IMR-90 (cell line): ENCODE results near the gene ZNF282. TPM values are rescaled to one million over a fixed set of nuclear protein-coding genes. Genes with fewer than 3 reads are reported as not detected.

ENCODE experiments used
- ATAC-seq: fragments of 200-7000 bp; cut with Tn5 transposase; 2 replicates; pipeline ENCODE4 v1.9.1; 2020; ENCODE audit warnings: low read depth, mild to moderate bottlenecking, moderate library complexity
- BruUV-seq: library from RNA; stranded (reverse); fragments of 400-500 nt; replicated peaks from 2 replicates; lab custom pipeline; 2021; lab: Mats Ljungman, UMichigan
- CTCF ChIA-PET: fragments of 300-600 bp; formaldehyde crosslinking; extraction: SDS; loops from one replicate; lab custom pipeline; 2021; ENCODE audit warnings: antibody characterized with exemption; lab: Yijun Ruan, JAX
- POLR2A ChIA-PET: fragments of 300-600 bp; sonication (Branson Sonifier 250); formaldehyde crosslinking; loops from one replicate; lab custom pipeline; 2022; ENCODE audit warnings: antibody characterized with exemption; ENCODE audit not compliant: unreplicated experiment; lab: Charles Lee
- DNase-seq: peaks from one replicate; pipeline ENCODE4 v3.0.0; 2013
- H2AFZ ChIP-seq: replicated peaks from 2 replicates; pipeline ENCODE3; 2013; ENCODE audit warnings: low read length, mild to moderate bottlenecking; ENCODE audit not compliant: poor library complexity
- H2AK5ac ChIP-seq: 2 replicates; pipeline ENCODE4 v1.6.1; 2013; ENCODE audit warnings: low read depth, low read length, inconsistent platforms
- H2AK9ac ChIP-seq: replicated peaks from 2 replicates; pipeline ENCODE3; 2013; ENCODE audit warnings: mild to moderate bottlenecking, low read depth, low read length, moderate library complexity; ENCODE audit not compliant: poor library complexity
- H2BK120ac ChIP-seq: 2 replicates; pipeline ENCODE4 v1.6.1; 2013; ENCODE audit warnings: low read depth, low read length, inconsistent platforms
- H2BK15ac ChIP-seq: 3 replicates; pipeline ENCODE4 v1.6.1; 2013; ENCODE audit warnings: low read depth, low read length, inconsistent platforms
- H2BK20ac ChIP-seq: 2 replicates; pipeline ENCODE4 v1.6.1; 2013; ENCODE audit warnings: low read depth, mild to moderate bottlenecking, inconsistent platforms, low read length, moderate library complexity
- H2BK5ac ChIP-seq: 2 replicates; pipeline ENCODE4 v1.6.1; 2013; ENCODE audit warnings: mild to moderate bottlenecking, low read depth, low read length, inconsistent platforms; ENCODE audit not compliant: poor library complexity, severe bottlenecking
- H3K14ac ChIP-seq: replicated peaks from 2 replicates; pipeline ENCODE4 v1.6.1; 2013; ENCODE audit warnings: low read depth, low read length, inconsistent platforms
- H3K18ac ChIP-seq: 2 replicates; pipeline ENCODE4 v1.6.1; 2013; ENCODE audit warnings: low read depth, low read length, control low read depth
- H3K23ac ChIP-seq: 2 replicates; pipeline ENCODE4 v1.6.1; 2013; ENCODE audit warnings: low read depth, low read length, inconsistent platforms
- H3K27ac ChIP-seq: 2 replicates; pipeline ENCODE4 v1.5.1; 2013; ENCODE audit warnings: mild to moderate bottlenecking, control low read depth, low read length; ENCODE audit not compliant: insufficient read depth
- H3K27me3 ChIP-seq: 2 replicates; pipeline ENCODE4 v1.6.1; 2013; ENCODE audit warnings: low read length; ENCODE audit not compliant: control insufficient read depth, insufficient read depth
- H3K36me3 ChIP-seq: 2 replicates; pipeline ENCODE4 v1.6.1; 2013; ENCODE audit warnings: low read length, mixed read lengths; ENCODE audit not compliant: control insufficient read depth, insufficient read depth
- H3K4ac ChIP-seq: 2 replicates; pipeline ENCODE4 v1.6.1; 2013; ENCODE audit warnings: low read depth, low read length, inconsistent platforms
- H3K4me1 ChIP-seq: 2 replicates; pipeline ENCODE4 v1.6.1; 2013; ENCODE audit warnings: low read length, mixed read lengths; ENCODE audit not compliant: control insufficient read depth, insufficient read depth
- H3K4me2 ChIP-seq: 2 replicates; pipeline ENCODE4 v1.6.1; 2013; ENCODE audit warnings: low read depth, mild to moderate bottlenecking, control low read depth, low read length, moderate library complexity
- H3K4me3 ChIP-seq: 2 replicates; pipeline ENCODE4 v1.5.1; 2013; ENCODE audit warnings: low read depth, mild to moderate bottlenecking, control low read depth, low read length, moderate library complexity; ENCODE audit not compliant: insufficient read depth
- H3K56ac ChIP-seq: 2 replicates; pipeline ENCODE4 v1.6.1; 2013; ENCODE audit warnings: low read length, inconsistent platforms; ENCODE audit not compliant: insufficient read depth; ENCODE audit errors: extremely low read depth
- H3K79me1 ChIP-seq, 2 experiments: 2 replicates each; pipeline ENCODE4 v1.6.1; 2013; ENCODE audit warnings: low read length in 2 of 2, inconsistent platforms in 1 of 2, low read depth in 1 of 2
- H3K9ac ChIP-seq: 2 replicates; pipeline ENCODE4 v1.6.1; 2013; ENCODE audit warnings: low read depth, low read length, control low read depth
- H3K9me1 ChIP-seq: 2 replicates; pipeline ENCODE4 v1.6.1; 2013; ENCODE audit warnings: low read length, inconsistent platforms; ENCODE audit not compliant: insufficient read depth
- H3K9me3 ChIP-seq: 2 replicates; pipeline ENCODE4 v1.6.1; 2013; ENCODE audit warnings: low read length; ENCODE audit not compliant: control insufficient read depth, insufficient read depth
- H4K20me1 ChIP-seq: 2 replicates; pipeline ENCODE4 v1.6.1; 2013; ENCODE audit warnings: low read length, inconsistent platforms; ENCODE audit not compliant: insufficient read depth
- H4K5ac ChIP-seq: 2 replicates; pipeline ENCODE4 v1.6.1; 2013; ENCODE audit warnings: mild to moderate bottlenecking, low read depth, low read length, control low read depth
- H4K8ac ChIP-seq, 2 experiments: 2 replicates each; pipeline ENCODE4 v1.6.1; 2013; ENCODE audit warnings: low read depth in 2 of 2, low read length in 2 of 2, control low read depth in 1 of 2, inconsistent platforms in 1 of 2
- H4K91ac ChIP-seq: 2 replicates; pipeline ENCODE4 v1.6.1; 2013; ENCODE audit warnings: low read depth, low read length, inconsistent platforms; ENCODE audit not compliant: insufficient read depth
- MAZ ChIP-seq: IDR thresholded peaks from 2 replicates; pipeline ENCODE4 v1.6.1; 2012; ENCODE audit warnings: low read depth, mild to moderate bottlenecking, low read length, improper control_type of control experiment, moderate library complexity, borderline replicate concordance
- MXI1 ChIP-seq: IDR thresholded peaks from 2 replicates; pipeline ENCODE4 v1.6.1; 2012; ENCODE audit warnings: low read depth, mild to moderate bottlenecking, low read length, moderate library complexity, borderline replicate concordance
- POLR2A ChIP-seq: IDR thresholded peaks from 2 replicates; pipeline ENCODE4 v1.6.1; 2012; ENCODE audit warnings: mild to moderate bottlenecking, low read depth, low read length
- RFX5 ChIP-seq: IDR thresholded peaks from 2 replicates; pipeline ENCODE4 v1.8.0; 2012; ENCODE audit warnings: low read depth, mild to moderate bottlenecking, low read length, moderate library complexity
- WGBS, 2 experiments: methylation state at CpG; one replicate each; pipeline versions ENCODE4 v1.1.5 to v1.1.7; 2013; ENCODE audit warnings: missing lambda C conversion rate in 2 of 2; ENCODE audit not compliant: insufficient read length in 1 of 2; ENCODE audit errors: extremely low coverage in 2 of 2; 5-methylcytosine and 5-hydroxymethylcytosine counted together
- dilution Hi-C: fragments of 300-500 bp; cut with HindIII; formaldehyde crosslinking; loops from one replicate; pipeline ENCODE4 v1.14.3; 2018; ENCODE audit warnings: low sequenced_read_pairs; ENCODE audit not compliant: unreplicated experiment
- in situ Hi-C: fragments of 300-500 bp; cut with MboI; formaldehyde crosslinking; loops from 3 replicates; pipeline ENCODE4 v1.14.3; 2019; ENCODE audit warnings: low sequenced_read_pairs, inconsistent platforms, mixed read lengths
- intact Hi-C: fragments of 100-400 bp; cut with micrococcal nuclease; formaldehyde crosslinking; loops from 2 replicates; pipeline ENCODE4 v1.10.0; 2022
- polyA plus RNA-seq, 3 experiments: library from polyadenylated mRNA; depleted of rRNA; stranded (reverse); fragments of >200 nt; gene quantifications; 2 replicates each; pipeline ENCODE4 v1.2.3, GENCODE V29; 2012; ENCODE audit warnings: low replicate concordance in 1 of 3
- total RNA-seq: library from RNA; depleted of rRNA; stranded (reverse); fragments of >200 nt; gene quantifications from 2 replicates; pipeline ENCODE4 v1.2.3, GENCODE V29; 2012
- TF ChIP-seq, protein P1 (sequence below): conservative IDR thresholded peaks from 2 replicates; pipeline ENCODE4 v1.5.1; 2012; ENCODE audit warnings: mild to moderate bottlenecking, low read depth, low read length, improper control_type of control experiment

ZNF282 gene
- total and polyA plus RNA-seq, 2 of the 4 experiments (the other 2 are of a cell fraction): 7.2 to 11.9 TPM

DNA sequence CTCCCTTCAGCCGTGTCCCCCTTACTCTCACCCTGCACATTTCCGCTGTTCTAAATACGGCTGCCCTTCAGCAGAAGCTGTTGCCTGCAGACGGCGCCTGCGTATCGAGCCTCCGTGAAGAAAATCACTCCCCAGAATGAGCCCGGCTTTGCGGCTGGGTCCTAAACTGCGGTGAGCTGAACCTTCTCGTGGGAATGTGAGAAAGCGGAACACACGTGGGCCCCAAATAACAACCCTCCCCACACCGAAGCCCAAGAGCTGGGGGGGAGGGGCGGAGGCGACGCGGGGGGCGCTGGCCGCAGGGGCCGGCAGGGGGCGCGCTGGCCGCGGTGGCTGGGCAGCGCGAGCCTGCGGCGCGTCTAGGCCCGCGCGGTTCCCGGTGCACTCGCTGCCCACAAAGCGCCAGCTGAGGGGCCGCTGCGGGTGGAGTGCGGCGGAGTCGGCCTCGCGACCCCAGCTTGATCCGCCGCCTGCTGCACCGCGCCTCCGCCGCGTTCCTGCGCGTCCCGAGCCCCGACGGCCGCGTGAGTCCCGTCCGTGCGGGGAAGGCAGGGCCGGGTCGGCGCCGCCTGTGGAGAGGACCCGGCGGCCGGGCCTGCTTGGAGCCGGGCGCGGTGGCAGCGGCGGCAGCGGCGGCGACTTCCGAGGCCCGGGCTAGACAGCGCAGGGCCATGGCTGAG, 48.1 kb upstream of the ZNF282 start, which contains the start of gene ZNF398:
Gene ZNF398, plus strand, starts transcription at position 382 of the 680 bp plus-strand sequence. Its CDS starts 290 bp downstream, at position 672.
- Histone ChIP-seq H2AFZ (peak within 1 kb of the TSS; percentile 98), H3K79me1 (peaks cover 5 to 31% of the 10 kb centered on the region in 2 experiments; a peak in 3 of 4 replicates), H4K8ac (peak within 1 kb of the TSS; percentile 97 to 99), H4K91ac (peak within 1 kb of the TSS; percentile 86), H3K4me1 (0 out of 2 replicates have a peak, but pooled peaks cover 2% of the 10 kb centered on the region), H3K9me3 (no peaks in the 10 kb centered on the region), H3K4me2 (peak within 1 kb of the TSS; percentile 83), H2AK5ac (peak within 1 kb of the TSS; percentile 76; the same call in 1 of the 2 replicates), H3K36me3 (no peaks in the 10 kb centered on the region), H2BK20ac (peak within 1 kb of the TSS; percentile 75; the same call in 1 of the 2 replicates), H3K27me3 (no peaks in the 10 kb centered on the region), H3K9me1 (peaks cover 12% of the 10 kb centered on the region), H3K4ac (peak within 1 kb of the TSS; percentile 89), H3K14ac (peak within 1 kb of the TSS; percentile 89), H3K56ac (peak within 1 kb of the TSS; percentile 82), H2AK9ac (peak within 1 kb of the TSS; percentile 92), H2BK15ac (peak within 1 kb of the TSS; percentile 95; the same call in 1 of the 3 replicates), H3K27ac (peak within 1 kb of the TSS; percentile 97), H3K18ac (peak within 1 kb of the TSS; percentile 36), H3K4me3 (peak within 1 kb of the TSS; percentile 67), H3K23ac (peak within 1 kb of the TSS; percentile 87), H2BK120ac (peak within 1 kb of the TSS; percentile 89), H4K5ac (peak within 1 kb of the TSS; percentile 62), H2BK5ac (peak within 1 kb of the TSS; percentile 92), H3K9ac (peak within 1 kb of the TSS; percentile 92), H4K20me1 (peaks cover 15% of the 10 kb centered on the region)
- ATAC-seq (peak; percentile 91), DNase-seq (peak; percentile 77)
- 0% methylated on average over 32 of the region's 79 CpGs; no CpG with 5 or more reads in 1 of the 2 experiments for WGBS, 2 experiments
- intact Hi-C loops: loop anchor here (1.0 kb wide), 1 partner anchor 21 kb away; the partner anchor contains the start of gene ZNF425
- TF ChIP-seq MXI1 (0 out of 2 replicates have a peak, but pooled peaks have one; percentile 54), POLR2A (peak; percentile 65), RFX5 (no peak), MAZ (peak; percentile 83; the same call in 1 of the 2 replicates)
- TF ChIP-seq, protein P1, sequence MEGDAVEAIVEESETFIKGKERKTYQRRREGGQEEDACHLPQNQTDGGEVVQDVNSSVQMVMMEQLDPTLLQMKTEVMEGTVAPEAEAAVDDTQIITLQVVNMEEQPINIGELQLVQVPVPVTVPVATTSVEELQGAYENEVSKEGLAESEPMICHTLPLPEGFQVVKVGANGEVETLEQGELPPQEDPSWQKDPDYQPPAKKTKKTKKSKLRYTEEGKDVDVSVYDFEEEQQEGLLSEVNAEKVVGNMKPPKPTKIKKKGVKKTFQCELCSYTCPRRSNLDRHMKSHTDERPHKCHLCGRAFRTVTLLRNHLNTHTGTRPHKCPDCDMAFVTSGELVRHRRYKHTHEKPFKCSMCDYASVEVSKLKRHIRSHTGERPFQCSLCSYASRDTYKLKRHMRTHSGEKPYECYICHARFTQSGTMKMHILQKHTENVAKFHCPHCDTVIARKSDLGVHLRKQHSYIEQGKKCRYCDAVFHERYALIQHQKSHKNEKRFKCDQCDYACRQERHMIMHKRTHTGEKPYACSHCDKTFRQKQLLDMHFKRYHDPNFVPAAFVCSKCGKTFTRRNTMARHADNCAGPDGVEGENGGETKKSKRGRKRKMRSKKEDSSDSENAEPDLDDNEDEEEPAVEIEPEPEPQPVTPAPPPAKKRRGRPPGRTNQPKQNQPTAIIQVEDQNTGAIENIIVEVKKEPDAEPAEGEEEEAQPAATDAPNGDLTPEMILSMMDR: peak; percentile 81
- POLR2A ChIA-PET: interaction anchor here (0.5 to 0.6 kb wide), 2 partner anchors 20 to 132 kb away, joined by 3 to 6 read pairs; no protein-coding TSS in a partner anchor
- CTCF ChIA-PET: interaction anchor here (0.5 to 1.9 kb wide), 9 partner anchors 11 to 390 kb away, joined by 3 to 5 read pairs (median 4); partner anchors contain the start of gene ZNF282
- in situ Hi-C loops: no loop called here
- dilution Hi-C loops: no loop called here
- no TSS peak for BruUV-seq
